GM12891 (cell line): ENCODE results near the gene TMEM127.

Experiments
- DNase-seq: peaks from one replicate; pipeline ENCODE4 v3.0.0; 2011; ENCODE audit warnings: low spot score; ENCODE audit not compliant: insufficient read length
- FAIRE-seq: peaks from 2 replicates; lab custom pipeline; 2011; peaks lifted over from hg19 to GRCh38; lab: Jason Lieb, UNC
- PAX5 ChIP-seq: IDR thresholded peaks from 2 replicates; pipeline ENCODE4 v1.6.1; 2011; ENCODE audit warnings: low read length, moderate library complexity, mild to moderate bottlenecking; ENCODE audit not compliant: insufficient read depth, severe bottlenecking
- POLR2A ChIP-seq: IDR thresholded peaks from 2 replicates; pipeline ENCODE4 v1.6.1; 2011; ENCODE audit warnings: low read depth, low read length, control low read depth
- POLR2AphosphoS5 ChIP-seq: IDR thresholded peaks from 2 replicates; pipeline ENCODE4 v1.6.1; 2011; ENCODE audit warnings: low read depth, low read length, control low read depth
- POU2F2 ChIP-seq: IDR thresholded peaks from 2 replicates; pipeline ENCODE4 v1.6.1; 2011; ENCODE audit warnings: low read depth, mild to moderate bottlenecking, control low read depth, low read length, moderate library complexity
- SPI1 ChIP-seq: IDR thresholded peaks from 2 replicates; pipeline ENCODE4 v1.6.1; 2011; ENCODE audit warnings: low read depth, low read length, control low read depth
- TAF1 ChIP-seq: IDR thresholded peaks from 2 replicates; pipeline ENCODE4 v1.6.1; 2011; ENCODE audit warnings: low read depth, low read length, control low read depth

The TMEM127 gene

DNA sequence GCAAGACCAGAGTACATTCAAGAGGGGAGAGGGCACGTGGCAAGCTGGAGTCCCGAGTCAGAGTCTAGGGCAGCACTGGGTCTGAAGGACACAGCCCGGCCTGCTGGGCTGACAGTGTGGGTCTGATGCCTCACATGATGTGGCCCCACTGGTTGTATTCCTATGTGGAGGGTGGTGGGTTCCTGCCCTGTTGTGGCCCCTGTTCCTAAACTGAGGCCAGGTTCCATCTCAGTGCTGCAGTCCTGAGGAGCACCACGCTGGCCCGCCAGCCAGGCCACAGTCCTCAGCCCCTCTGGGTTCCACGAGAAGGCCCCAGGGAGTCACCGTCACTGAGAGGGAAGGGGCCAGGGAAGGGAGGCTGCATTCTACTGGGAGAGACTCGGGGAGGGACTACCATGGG lies 13.3 kb downstream of the TMEM127 start:
- no peak for FAIRE-seq
- TF ChIP-seq POU2F2, result no peak
- TF ChIP-seq TAF1, result no peak
- TF ChIP-seq POLR2A, result no peak
- no peak for TF ChIP-seq POLR2AphosphoS5
- TF ChIP-seq SPI1, result no peak
- TF ChIP-seq PAX5, result no peak
- no peak for DNase-seq

- no peak for FAIRE-seq
- DNase-seq, result no peak
- no peak for TF ChIP-seq SPI1
- TF ChIP-seq PAX5, result no peak
- no peak for TF ChIP-seq POU2F2
- TF ChIP-seq POLR2AphosphoS5, result no peak
These were observed 14.0 kb downstream of the TMEM127 start for GRCh38 chr2:96251721-96252292.

- TF ChIP-seq POLR2AphosphoS5, result no peak; the same call in 1 of the 2 replicates
- TF ChIP-seq TAF1, result no peak
- no peak for TF ChIP-seq SPI1
- no peak for TF ChIP-seq POU2F2
- no peak for TF ChIP-seq PAX5
- no peak for TF ChIP-seq POLR2A
- FAIRE-seq (no peak), DNase-seq (no peak)
These were observed 15.6 kb downstream of the TMEM127 start for GRCh38 chr2:96250188-96250587.

GRCh38 chr2:96249654-96250053 lies 16.1 kb downstream of the TMEM127 start:
- TF ChIP-seq TAF1 (no peak), POLR2AphosphoS5 (no peak), POU2F2 (no peak), SPI1 (no peak), POLR2A (no peak), PAX5 (no peak)
- DNase-seq (no peak), FAIRE-seq (no peak)

GRCh38 chr2:96248624-96249023 lies 17.2 kb downstream of the TMEM127 start:
- no peak for FAIRE-seq
- DNase-seq, result no peak
- no peak for TF ChIP-seq SPI1
- no peak for TF ChIP-seq PAX5
- TF ChIP-seq POLR2A, result no peak
- no peak for TF ChIP-seq TAF1
- TF ChIP-seq POLR2AphosphoS5, result no peak
- no peak for TF ChIP-seq POU2F2

- TF ChIP-seq TAF1, result no peak
- TF ChIP-seq POU2F2, result no peak
- TF ChIP-seq SPI1, result no peak
- TF ChIP-seq PAX5, result no peak
- TF ChIP-seq POLR2AphosphoS5, result no peak
- TF ChIP-seq POLR2A, result no peak
- DNase-seq, result no peak
- no peak for FAIRE-seq
These were observed 17.9 kb downstream of the TMEM127 start for GRCh38 chr2:96247896-96248295.

GRCh38 chr2:96247009-96247408 lies 18.8 kb downstream of the TMEM127 start:
- no peak for TF ChIP-seq POU2F2
- TF ChIP-seq POLR2AphosphoS5, result no peak
- no peak for TF ChIP-seq PAX5
- no peak for TF ChIP-seq SPI1
- TF ChIP-seq POLR2A, result no peak
- DNase-seq, result no peak
- FAIRE-seq, result no peak

DNA sequence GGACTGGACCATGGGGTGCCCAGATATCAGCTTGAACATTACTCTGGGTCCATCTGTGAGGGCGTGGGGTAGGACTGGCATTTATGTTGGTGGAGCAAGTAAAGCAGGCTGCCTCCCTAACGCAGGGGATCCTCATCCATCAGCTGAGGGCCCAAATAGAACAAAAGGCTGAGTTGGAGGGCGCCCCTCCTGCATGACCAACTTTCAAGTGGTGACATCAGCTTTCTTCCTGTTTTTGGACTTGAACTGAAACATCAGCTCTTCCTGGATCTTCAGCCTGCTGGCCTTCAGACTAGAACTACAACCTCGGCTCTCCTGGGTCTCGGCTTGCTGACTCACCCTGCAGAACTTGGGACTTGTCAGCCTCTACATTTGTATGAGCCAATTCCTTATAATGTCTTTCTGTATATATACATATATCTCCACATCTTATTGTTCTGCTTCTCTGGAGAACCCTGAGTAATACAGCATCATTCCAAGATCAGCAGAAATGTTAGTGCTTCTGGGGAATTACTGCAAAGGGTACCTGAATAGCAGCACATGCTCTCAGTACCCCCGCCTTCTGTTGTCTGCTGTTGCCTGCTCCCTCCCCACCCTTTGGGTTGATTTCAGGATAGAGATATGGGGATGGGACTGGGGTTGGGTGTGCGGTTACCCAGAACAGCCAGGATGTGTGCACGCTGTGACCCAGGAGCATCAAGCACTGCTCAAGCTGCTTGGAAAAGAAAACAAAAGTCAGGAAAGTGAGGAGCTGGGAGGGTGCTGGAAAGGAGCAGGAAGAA lies 20.0 kb downstream of the TMEM127 start:
- DNase-seq, result no peak
- TF ChIP-seq POLR2AphosphoS5 (no peak), POU2F2 (no peak), PAX5 (no peak), POLR2A (no peak), SPI1 (no peak), TAF1 (no peak)
- FAIRE-seq, result peak; percentile 62

DNA sequence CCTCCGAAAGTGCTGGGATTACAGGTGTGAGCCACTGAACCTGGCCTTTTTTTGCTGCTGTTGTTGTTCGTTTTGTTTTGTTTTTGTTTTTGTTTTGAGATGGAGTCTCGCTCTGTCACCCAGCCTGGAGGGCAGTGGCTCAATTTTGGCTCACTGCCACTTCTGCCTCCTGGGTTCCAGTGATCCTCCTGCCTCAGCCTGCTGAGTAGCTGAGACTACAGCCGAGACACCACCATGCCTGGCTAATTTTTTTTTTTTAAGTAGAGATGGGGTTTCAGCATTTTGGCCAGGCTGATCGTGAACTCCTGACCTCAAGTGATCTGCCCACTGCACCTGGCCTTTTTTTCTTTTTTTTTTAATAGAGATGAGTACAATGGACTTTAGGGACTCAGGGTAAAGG lies 22.0 kb downstream of the TMEM127 start:
- FAIRE-seq, result no peak
- TF ChIP-seq TAF1 (no peak), SPI1 (no peak), PAX5 (no peak), POU2F2 (no peak), POLR2A (no peak), POLR2AphosphoS5 (no peak)
- no peak for DNase-seq

DNA sequence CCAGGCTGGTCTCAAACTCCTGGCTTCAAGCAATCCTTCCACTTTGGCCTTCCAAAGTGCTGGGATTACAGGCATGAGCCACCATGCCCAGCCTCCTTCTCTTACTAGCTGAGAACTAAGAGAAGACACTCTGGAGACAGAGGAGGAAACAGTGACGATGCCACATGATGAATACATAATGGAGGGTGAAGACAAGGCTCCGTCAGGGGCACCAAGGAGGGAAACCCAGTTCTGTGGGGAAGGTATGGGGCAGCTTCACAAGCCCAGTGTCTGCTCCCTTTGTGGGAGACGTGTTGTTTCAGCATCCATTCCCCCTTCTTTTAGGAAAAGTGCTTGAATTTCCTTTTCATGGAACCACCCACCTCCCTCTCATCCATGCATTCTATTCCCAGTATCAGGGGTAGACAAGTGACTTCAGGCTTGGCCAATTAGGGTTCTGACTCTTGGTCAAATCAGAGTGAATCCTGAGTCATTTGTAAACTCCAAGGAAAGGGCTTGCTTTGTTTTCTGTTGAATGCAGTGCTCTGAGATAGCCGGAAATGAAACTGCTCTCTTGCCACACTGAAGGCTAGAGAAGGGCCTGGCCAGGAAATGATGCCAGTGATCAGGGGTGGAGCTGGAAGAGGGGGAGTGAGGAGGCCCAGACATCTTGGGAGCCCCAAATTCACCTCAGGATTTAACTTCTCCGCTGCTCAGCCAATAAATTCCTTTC lies 23.7 kb downstream of the TMEM127 start:
- FAIRE-seq, result peak; percentile 89
- TF ChIP-seq TAF1, result no peak
- TF ChIP-seq SPI1, result peak; percentile 55
- DNase-seq, result no peak

DNA sequence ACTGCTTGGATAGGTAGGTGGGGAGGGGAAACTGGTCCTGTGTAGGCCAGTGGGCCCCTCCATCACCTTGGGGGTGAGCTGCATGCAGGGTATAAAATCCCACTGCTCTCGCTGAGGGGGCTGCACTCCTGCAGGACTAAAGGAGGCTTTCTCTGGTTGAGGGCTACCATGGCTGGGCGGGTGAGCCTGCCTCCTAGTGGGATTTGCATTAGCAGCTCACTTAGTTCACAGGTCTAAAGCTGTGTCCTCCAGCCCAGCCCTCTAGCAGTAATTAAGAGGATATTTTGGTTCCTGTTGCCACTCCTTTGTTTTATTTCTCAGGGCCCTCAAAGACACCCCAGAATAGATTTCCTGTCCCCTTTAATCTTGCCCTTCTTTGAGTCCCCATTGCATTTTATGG lies 24.6 kb downstream of the TMEM127 start:
- TF ChIP-seq POU2F2 (no peak), TAF1 (no peak)
- DNase-seq (no peak), FAIRE-seq (no peak)
